Activated CD4-positive, alpha-beta T cell treated with anti-CD3 and anti-CD28 coated beads for 36 hours (primary cell): ENCODE measurements around the gene MACROD2. TPM values are rescaled to one million over a fixed set of nuclear protein-coding genes. Genes with fewer than 3 reads are reported as not detected.

ENCODE experiments used
- ATAC-seq: fragments of 200-7000 bp; cut with Tn5 transposase; one replicate; pipeline ENCODE4 v1.10.0; 2021; ENCODE audit warnings: mild to moderate bottlenecking, moderate library complexity
- CTCF ChIA-PET: fragments of 350-600 bp; sonication (Branson Sonifier 250); formaldehyde crosslinking; loops from one replicate; lab custom pipeline; 2021; ENCODE audit warnings: antibody characterized with exemption; lab: Charles Lee
- POLR2A ChIA-PET: fragments of 350-600 bp; sonication (Branson Sonifier 250); formaldehyde crosslinking; loops from one replicate; lab custom pipeline; 2021; ENCODE audit warnings: antibody characterized with exemption, inconsistent platforms; lab: Charles Lee
- DNase-seq: peaks from one replicate; pipeline ENCODE4 v3.0.0-alpha.2; 2020
- H3K27ac Mint-ChIP-seq: one replicate; pipeline ENCODE4 v1.8.0; 2021; ENCODE audit warnings: mixed read lengths
- H3K27me3 Mint-ChIP-seq: one replicate; pipeline ENCODE4 v1.8.0; 2021; ENCODE audit warnings: mixed read lengths
- H3K36me3 Mint-ChIP-seq: one replicate; pipeline ENCODE4 v1.8.0; 2021; ENCODE audit warnings: low read depth, mixed read lengths
- H3K4me1 Mint-ChIP-seq: one replicate; pipeline ENCODE4 v1.8.0; 2021; ENCODE audit warnings: mixed read lengths
- H3K4me3 Mint-ChIP-seq: one replicate; pipeline ENCODE4 v1.8.0; 2021; ENCODE audit warnings: mild to moderate bottlenecking, moderate library complexity, mixed read lengths
- H3K9me3 Mint-ChIP-seq: one replicate; pipeline ENCODE4 v1.8.0; 2021; ENCODE audit warnings: low read depth, mixed read lengths
- intact Hi-C, 2 experiments: fragments of 100-400 bp; cut with DNase I in 1 of 2; cut with micrococcal nuclease in 1 of 2; formaldehyde crosslinking; loops; one replicate each; pipeline versions ENCODE4 v1.14.2 to v1.15.1; 2022 to 2024; cut with DNase I, micrococcal nuclease
- total RNA-seq, 2 experiments: library from RNA; stranded (reverse); gene quantifications; one replicate each; pipeline ENCODE4 v1.2.3, GENCODE V29; 2021

MACROD2 gene
- total RNA-seq, 2 experiments from 2014 or later = not detected

GRCh38 chr20:15164726-15165125, 1169.4 kb downstream of the MACROD2 start:
- ChIA-PET CTCF (no interaction called here), POLR2A (no interaction called here)
- no peak for DNase-seq
- H3K9me3 Mint-ChIP-seq = no peaks in the 10 kb centered on the region
- no peak overlapping the region for H3K27ac Mint-ChIP-seq
- H3K36me3 Mint-ChIP-seq = no peaks in the 10 kb centered on the region
- no peak overlapping the region for H3K4me3 Mint-ChIP-seq
- H3K4me1 Mint-ChIP-seq = peaks cover 10% of the 10 kb centered on the region
- no peak for ATAC-seq
- intact Hi-C loops = no loop called here
- H3K27me3 Mint-ChIP-seq = no peaks in the 10 kb centered on the region

- ATAC-seq (no peak), DNase-seq (no peak)
- intact Hi-C loops = no loop called here
- Mint-ChIP-seq H3K27me3 (no peaks in the 10 kb centered on the region), H3K4me1 (peaks cover 9% of the 10 kb centered on the region), H3K27ac (no peak overlapping the region), H3K36me3 (no peaks in the 10 kb centered on the region), H3K4me3 (no peak overlapping the region), H3K9me3 (peaks cover 3% of the 10 kb centered on the region)
- POLR2A ChIA-PET = no interaction called here
- CTCF ChIA-PET = no interaction called here
These were observed 1171.4 kb downstream of the MACROD2 start for GRCh38 chr20:15166744-15167143.

GRCh38 chr20:15171016-15171415, 1175.7 kb downstream of the MACROD2 start:
- intact Hi-C loops = no loop called here

GRCh38 chr20:15176929-15177328, 1181.6 kb downstream of the MACROD2 start:
- POLR2A ChIA-PET = no interaction called here
- Mint-ChIP-seq H3K27me3 (no peaks in the 10 kb centered on the region), H3K4me1 (no peaks in the 10 kb centered on the region), H3K27ac (no peak overlapping the region), H3K4me3 (no peak overlapping the region), H3K9me3 (peaks cover 3% of the 10 kb centered on the region), H3K36me3 (no peaks in the 10 kb centered on the region)
- no peak for DNase-seq
- intact Hi-C loops = no loop called here
- CTCF ChIA-PET = no interaction called here
- no peak for ATAC-seq

More at GRCh38 chr20:15171016-15171415, 1175.7 kb downstream of the MACROD2 start:
- ChIA-PET POLR2A (no interaction called here), CTCF (no interaction called here)
- H3K27me3 Mint-ChIP-seq = no peaks in the 10 kb centered on the region
- ATAC-seq (no peak), DNase-seq (no peak)
- H3K27ac Mint-ChIP-seq = no peak overlapping the region
- no peaks in the 10 kb centered on the region for H3K4me1 Mint-ChIP-seq
- H3K9me3 Mint-ChIP-seq = peaks cover 3% of the 10 kb centered on the region
- no peak overlapping the region for H3K4me3 Mint-ChIP-seq
- no peaks in the 10 kb centered on the region for H3K36me3 Mint-ChIP-seq

- intact Hi-C loops = no loop called here
- POLR2A ChIA-PET = interaction anchor here (0.7 kb wide), 1 partner anchor 408 kb away, joined by 3 read pairs; no protein-coding TSS in a partner anchor
- ATAC-seq = no peak
- Mint-ChIP-seq H3K4me1 (no peaks in the 10 kb centered on the region), H3K36me3 (no peaks in the 10 kb centered on the region), H3K27me3 (no peaks in the 10 kb centered on the region), H3K27ac (no peak overlapping the region), H3K9me3 (peaks cover 3% of the 10 kb centered on the region), H3K4me3 (no peak overlapping the region)
- DNase-seq = no peak
- CTCF ChIA-PET = no interaction called here
These were observed 1183.3 kb downstream of the MACROD2 start for GRCh38 chr20:15178581-15178980.

DNA sequence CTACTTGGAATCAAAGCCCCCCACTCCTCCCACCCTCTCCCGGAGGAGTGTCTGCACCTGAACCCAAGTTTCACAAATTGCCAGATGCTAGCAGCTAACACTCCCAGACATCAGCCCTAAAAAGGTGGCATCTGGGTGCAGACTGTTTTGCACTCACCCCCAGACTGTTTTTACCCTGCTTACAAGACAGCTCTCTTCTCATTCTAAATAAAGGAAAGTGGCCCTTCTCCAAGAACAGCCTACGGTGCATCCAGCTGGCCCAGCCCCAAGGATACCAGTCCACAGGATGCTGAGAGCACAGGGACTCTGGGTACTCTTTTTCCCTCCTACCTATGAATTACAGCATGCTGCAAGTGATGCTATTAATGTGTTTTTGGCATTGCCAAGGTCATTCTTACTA, 1184.1 kb downstream of the MACROD2 start:
- ATAC-seq (no peak), DNase-seq (no peak)
- Mint-ChIP-seq H3K4me1 (no peaks in the 10 kb centered on the region), H3K4me3 (no peak overlapping the region), H3K36me3 (no peaks in the 10 kb centered on the region), H3K9me3 (peaks cover 3% of the 10 kb centered on the region), H3K27me3 (no peaks in the 10 kb centered on the region), H3K27ac (no peak overlapping the region)
- POLR2A ChIA-PET = no interaction called here
- CTCF ChIA-PET = no interaction called here
- intact Hi-C loops = no loop called here

GRCh38 chr20:15179781-15180180, 1184.5 kb downstream of the MACROD2 start:
- Mint-ChIP-seq H3K27me3 (no peaks in the 10 kb centered on the region), H3K9me3 (peaks cover 3% of the 10 kb centered on the region), H3K4me1 (no peaks in the 10 kb centered on the region), H3K27ac (no peak overlapping the region), H3K36me3 (no peaks in the 10 kb centered on the region), H3K4me3 (no peak overlapping the region)
- DNase-seq (no peak), ATAC-seq (no peak)
- intact Hi-C loops = no loop called here
- CTCF ChIA-PET = no interaction called here
- POLR2A ChIA-PET = no interaction called here

DNA sequence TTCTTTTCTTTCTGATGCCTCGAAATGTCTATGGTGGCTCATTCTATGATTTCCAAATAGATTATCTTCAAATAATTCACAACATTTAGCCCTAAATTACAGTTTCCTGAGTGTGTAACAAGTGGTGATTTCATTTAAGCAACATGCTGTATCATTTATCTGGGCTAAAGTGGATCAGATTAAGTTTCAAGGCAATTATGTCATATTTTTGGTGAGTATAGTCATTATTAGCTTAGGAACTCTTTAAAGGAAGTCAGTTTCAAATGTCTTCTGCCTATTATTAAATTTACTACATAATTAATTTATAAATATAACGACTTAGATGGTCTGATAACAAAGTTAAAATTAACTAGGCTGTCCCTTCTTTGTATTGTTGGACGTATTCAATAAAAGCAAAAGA, 1190.0 kb downstream of the MACROD2 start:
- ATAC-seq (no peak), DNase-seq (no peak)
- H3K27ac Mint-ChIP-seq = no peak overlapping the region
- H3K36me3 Mint-ChIP-seq = no peaks in the 10 kb centered on the region
- no peak overlapping the region for H3K4me3 Mint-ChIP-seq
- no peaks in the 10 kb centered on the region for H3K27me3 Mint-ChIP-seq
- intact Hi-C loops = no loop called here
- ChIA-PET POLR2A (no interaction called here), CTCF (no interaction called here)
- no peaks in the 10 kb centered on the region for H3K9me3 Mint-ChIP-seq
- no peaks in the 10 kb centered on the region for H3K4me1 Mint-ChIP-seq

GRCh38 chr20:15185913-15186312, 1190.6 kb downstream of the MACROD2 start:
- no peaks in the 10 kb centered on the region for H3K27me3 Mint-ChIP-seq
- ChIA-PET CTCF (no interaction called here), POLR2A (no interaction called here)
- ATAC-seq (no peak), DNase-seq (no peak)
- no peaks in the 10 kb centered on the region for H3K9me3 Mint-ChIP-seq
- intact Hi-C loops = no loop called here
- no peaks in the 10 kb centered on the region for H3K36me3 Mint-ChIP-seq
- no peak overlapping the region for H3K4me3 Mint-ChIP-seq
- no peak overlapping the region for H3K27ac Mint-ChIP-seq
- no peaks in the 10 kb centered on the region for H3K4me1 Mint-ChIP-seq

GRCh38 chr20:15187612-15188011, 1192.3 kb downstream of the MACROD2 start:
- Mint-ChIP-seq H3K27me3 (no peaks in the 10 kb centered on the region), H3K9me3 (no peaks in the 10 kb centered on the region), H3K27ac (no peak overlapping the region), H3K36me3 (no peaks in the 10 kb centered on the region), H3K4me1 (no peaks in the 10 kb centered on the region), H3K4me3 (no peak overlapping the region)
- intact Hi-C loops = no loop called here
- no peak for ATAC-seq
- no peak for DNase-seq
- CTCF ChIA-PET = interaction anchor here (0.5 kb wide), 1 partner anchor 19 kb away, joined by 4 read pairs; no protein-coding TSS in a partner anchor
- POLR2A ChIA-PET = no interaction called here

GRCh38 chr20:15188415-15188814, 1193.1 kb downstream of the MACROD2 start:
- intact Hi-C loops = no loop called here
- Mint-ChIP-seq H3K27ac (no peak overlapping the region), H3K9me3 (no peaks in the 10 kb centered on the region), H3K27me3 (no peaks in the 10 kb centered on the region), H3K36me3 (no peaks in the 10 kb centered on the region), H3K4me1 (no peaks in the 10 kb centered on the region), H3K4me3 (no peak overlapping the region)
- ChIA-PET CTCF (no interaction called here), POLR2A (no interaction called here)
- DNase-seq = no peak
- ATAC-seq = no peak

DNA sequence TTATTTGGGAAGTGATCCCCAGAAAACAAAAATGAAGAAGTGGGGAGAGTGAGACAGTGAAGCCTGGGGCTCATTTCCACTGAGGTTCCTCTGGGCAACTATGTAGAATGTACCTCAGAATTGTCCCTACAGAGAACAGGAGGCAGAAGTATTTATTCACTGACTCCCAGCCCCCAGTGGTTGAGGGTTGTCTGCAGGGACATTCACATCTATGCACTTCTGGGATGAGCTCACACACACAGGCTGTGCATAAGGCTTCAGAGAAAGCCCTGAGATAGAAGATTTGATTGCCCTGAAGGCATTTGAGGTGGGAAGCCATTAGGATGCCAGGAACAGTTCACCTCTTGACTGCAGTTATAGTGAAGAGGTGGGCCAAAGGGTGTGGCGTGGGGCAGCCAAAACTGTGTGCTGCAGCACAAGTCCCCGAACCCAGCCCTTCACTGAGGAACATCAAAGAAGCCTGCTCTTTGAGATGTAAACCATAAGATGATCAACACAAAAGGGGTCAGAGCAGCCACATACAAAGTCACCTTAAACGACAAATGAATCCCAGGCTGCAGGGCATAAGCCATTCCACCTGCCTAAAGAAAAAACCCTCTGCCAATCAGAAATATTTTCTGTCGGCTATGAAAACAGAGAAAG, 1195.9 kb downstream of the MACROD2 start:
- POLR2A ChIA-PET = no interaction called here
- ATAC-seq = no peak
- intact Hi-C loops = no loop called here

More for the DNA sequence above, 1195.9 kb downstream of the MACROD2 start:
- Mint-ChIP-seq H3K27me3 (no peaks in the 10 kb centered on the region), H3K4me1 (no peaks in the 10 kb centered on the region), H3K9me3 (no peaks in the 10 kb centered on the region), H3K36me3 (no peaks in the 10 kb centered on the region), H3K27ac (no peak overlapping the region), H3K4me3 (no peak overlapping the region)
- CTCF ChIA-PET = no interaction called here
- no peak for DNase-seq
